Spleen (tissue), 11 donors: ENCODE data around the gene SLC39A11. TPM values are rescaled to one million over a fixed set of nuclear protein-coding genes. Genes with fewer than 3 reads are reported as not detected.

Experiments used
- DNase-seq: peaks from one replicate; pipeline ENCODE4 v3.0.0-alpha.2; 2020
- H3K27ac ChIP-seq, 8 donors: fragments of 200-600 bp; sonication (generic) in 7 of 8; 1 replicate in 4 of 8; 2 replicates in 4 of 8; pipeline versions ENCODE4 v1.5.0 to v1.8.0; 2016 to 2021; ENCODE audit warnings: inconsistent platforms in 4 of 8, mild to moderate bottlenecking in 4 of 8, moderate library complexity in 1 of 8
- H3K27me3 ChIP-seq, 7 donors: fragments of 200-600 bp; sonication (generic) in 6 of 7; replicated peaks in 1 of 7; 1 replicate in 4 of 7; 2 replicates in 3 of 7; pipeline versions ENCODE4 v1.5.0 to v1.8.0; 2016 to 2021; ENCODE audit warnings: inconsistent platforms in 3 of 7, mild to moderate bottlenecking in 1 of 7
- H3K36me3 ChIP-seq, 6 donors: fragments of 200-600 bp; sonication (generic) in 5 of 6; 1 replicate in 4 of 6; 2 replicates in 2 of 6; pipeline versions ENCODE4 v1.5.0 to v1.8.0; 2016 to 2021; ENCODE audit warnings: inconsistent platforms in 2 of 6
- H3K4me1 ChIP-seq, 6 donors: fragments of 200-600 bp; sonication (generic) in 5 of 6; 1 replicate in 3 of 6; 2 replicates in 3 of 6; pipeline versions ENCODE4 v1.5.0 to v1.8.0; 2016 to 2021; ENCODE audit warnings: inconsistent platforms in 3 of 6
- H3K4me3 ChIP-seq, 8 donors: fragments of 200-600 bp; sonication (generic) in 7 of 8; 1 replicate in 4 of 8; 2 replicates in 4 of 8; pipeline versions ENCODE4 v1.5.0 to v1.8.0; 2016 to 2021; ENCODE audit warnings: inconsistent platforms in 4 of 8, mild to moderate bottlenecking in 4 of 8, moderate library complexity in 2 of 8
- H3K9me3 ChIP-seq, 8 donors: fragments of 200-600 bp; sonication (generic) in 7 of 8; 1 replicate in 4 of 8; 2 replicates in 4 of 8; pipeline versions ENCODE4 v1.5.0 to v1.8.0; 2016 to 2021; ENCODE audit warnings: inconsistent platforms in 4 of 8
- CTCF ChIP-seq, 11 experiments: fragments of 200-600 bp in 7 of 11; fragments of 450-650 bp in 4 of 11; sonication (generic) in 4 of 11; IDR thresholded peaks in 8 of 11; conservative IDR thresholded peaks in 3 of 11; 1 replicate in 7 of 11; 2 replicates in 4 of 11; pipeline versions ENCODE4 v1.4.0 to v1.8.0; 2016 to 2021; ENCODE audit warnings: antibody characterized with exemption in 11 of 11, inconsistent platforms in 4 of 11, mild to moderate bottlenecking in 1 of 11
- POLR2A ChIP-seq, 3 donors: fragments of 450-650 bp; IDR thresholded peaks; one replicate each; pipeline ENCODE4 v1.5.1; 2017; ENCODE audit warnings: antibody characterized with exemption in 3 of 3, mild to moderate bottlenecking in 1 of 3
- POLR2AphosphoS5 ChIP-seq, 3 donors: sonication (generic); formaldehyde crosslinking; IDR thresholded peaks; one replicate each; pipeline ENCODE4 v1.5.1; 2017; ENCODE audit warnings: antibody characterized with exemption in 3 of 3
- WGBS, 5 donors: extraction: QIAGEN DNeasy Blood & Tissue Kit in 3 of 5; methylation state at CpG; one replicate each; pipeline versions ENCODE4 v1.1.5 to v1.1.7; 2013 to 2018; 5-methylcytosine and 5-hydroxymethylcytosine counted together
- intact Hi-C: fragments of 100-400 bp; cut with DNase I; formaldehyde crosslinking; loops from one replicate; pipeline ENCODE4 v1.15.0; 2023; ENCODE audit warnings: low total_unique reads
- polyA plus RNA-seq, 3 donors: library from polyadenylated mRNA; stranded (reverse); fragments of 200-250 nt; gene quantifications; one replicate each; pipeline ENCODE4 v1.2.1, GENCODE V29; 2013
- total RNA-seq, 7 donors: library from RNA; depleted of rRNA in 3 of 7; stranded (reverse); fragments of >200 nt in 3 of 7; fragmentation: NEBNext Ultra II Directional in 4 of 7; extraction: Animal tissue kit (Norgen Biotek cat#: 25700) in 4 of 7; gene quantifications; one replicate each; pipeline versions ENCODE4 v1.1.0 to v1.2.1, GENCODE V29; 2016 to 2021
- donor health status: healthy with polysubstance abuse.
- donor health status: DM: no; HTN: no; CAD: no; lungs with moderate emphysema.
- donor health status: DM: no; HTN: no; CAD: no.
- donor health status: Bipolar disorder and iron deficiency.
- donor health status: healthy.
- donor health status: DM: no; HTN: no; CAD: no.
- donor health status: DM: yes; HTN: yes; CAD: no.

Gene SLC39A11
- total and polyA plus RNA-seq, 10 donors: 4.1 to 45.2 (median 27.8) TPM

DNA sequence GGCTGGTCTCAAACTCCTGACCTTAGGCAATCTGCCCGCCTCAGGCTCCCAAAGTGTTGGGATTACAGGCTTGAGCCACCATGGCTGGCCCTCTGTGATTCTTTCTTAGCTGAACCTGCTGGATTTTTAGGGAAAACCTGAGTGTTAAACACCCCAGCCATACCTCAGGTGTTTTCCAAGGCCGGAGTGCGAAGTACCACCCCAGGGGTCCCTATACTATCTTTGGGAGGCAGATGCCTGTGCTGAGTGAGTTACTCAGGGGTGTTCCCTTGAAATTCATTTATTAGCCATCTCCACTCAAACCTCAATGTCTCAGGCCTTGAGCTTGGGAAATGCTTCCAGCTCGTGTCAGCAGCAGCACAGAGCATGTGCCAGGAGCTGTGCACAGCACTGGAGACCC lies 432.7 kb downstream of the SLC39A11 start:
- TF ChIP-seq CTCF (IDR thresholded peaks at IDR 0.05 in 8 of 11, conservative IDR thresholded peaks at IDR 0.05 in 3 of 11) (no peak), POLR2AphosphoS5 (IDR thresholded peaks at IDR 0.05) (no peak), POLR2A (IDR thresholded peaks at IDR 0.05) (no peak)
- Histone ChIP-seq H3K9me3 (no peaks in the 10 kb centered on the region), H3K4me3 (no peak overlapping the region), H3K4me1 (no peaks in the 10 kb centered on the region), H3K36me3 (peaks cover 0 to 15% (median 0%) of the 10 kb centered on the region in 6 donors), H3K27ac (no peak overlapping the region), H3K27me3 (no peaks in the 10 kb centered on the region)
- WGBS, 5 donors: 79 to 94% (median 88%) methylated on average over 4 of the region's 4 CpGs
- intact Hi-C loops: no loop called here
- DNase-seq: no peak

DNA sequence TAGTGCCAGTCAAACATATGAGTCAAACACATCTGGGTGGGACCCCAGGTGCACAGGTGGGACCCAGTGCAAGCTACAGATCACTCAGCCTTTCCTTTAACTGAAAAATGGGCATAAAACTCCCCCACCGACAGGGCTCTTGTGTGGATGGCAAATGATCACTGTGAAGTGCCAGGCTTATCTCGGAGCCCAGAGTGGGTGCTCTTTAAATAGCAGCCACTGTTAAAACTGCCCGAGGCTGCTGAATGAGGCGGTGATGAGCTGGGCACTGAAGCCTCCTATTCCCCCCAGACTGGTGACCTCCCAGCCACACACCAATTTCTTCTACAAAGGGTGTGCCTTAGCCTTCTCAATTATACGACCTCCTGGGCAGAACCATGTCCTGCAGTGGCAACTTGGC lies 433.8 kb downstream of the SLC39A11 start:
- Histone ChIP-seq H3K27ac (no peak overlapping the region), H3K36me3 (peaks cover 0 to 9% (median 0%) of the 10 kb centered on the region in 6 donors), H3K27me3 (no peaks in the 10 kb centered on the region), H3K9me3 (no peaks in the 10 kb centered on the region), H3K4me3 (no peak overlapping the region), H3K4me1 (no peaks in the 10 kb centered on the region)
- DNase-seq: no peak
- TF ChIP-seq POLR2AphosphoS5 (IDR thresholded peaks at IDR 0.05) (no peak), CTCF (IDR thresholded peaks at IDR 0.05 in 8 of 11, conservative IDR thresholded peaks at IDR 0.05 in 3 of 11) (no peak)
- 85 to 89% (median 87%) methylated on average over 5 of the region's 5 CpGs for WGBS, 5 donors
- intact Hi-C loops: no loop called here

GRCh38 chr17:72657467-72658317 lies 434.8 kb downstream of the SLC39A11 start:
- TF ChIP-seq CTCF (IDR thresholded peaks at IDR 0.05 in 8 of 11, conservative IDR thresholded peaks at IDR 0.05 in 3 of 11) (no peak), POLR2A (IDR thresholded peaks at IDR 0.05) (no peak), POLR2AphosphoS5 (IDR thresholded peaks at IDR 0.05) (no peak)
- intact Hi-C loops: no loop called here
- H3K4me1 ChIP-seq: no peaks in the 10 kb centered on the region
- H3K36me3 ChIP-seq: peaks cover 0 to 9% (median 0%) of the 10 kb centered on the region in 6 donors
- no peak overlapping the region for H3K4me3 ChIP-seq
- DNase-seq: no peak
- H3K9me3 ChIP-seq: no peaks in the 10 kb centered on the region
- no peak overlapping the region for H3K27ac ChIP-seq
- 81 to 88% (median 86%) methylated on average over 9 of the region's 9 CpGs for WGBS, 5 donors
- H3K27me3 ChIP-seq: no peaks in the 10 kb centered on the region

- intact Hi-C loops: no loop called here
- H3K36me3 ChIP-seq: peaks cover 0 to 4% (median 0%) of the 10 kb centered on the region in 6 donors
- H3K9me3 ChIP-seq: no peaks in the 10 kb centered on the region
- H3K4me1 ChIP-seq: no peaks in the 10 kb centered on the region
- no peak overlapping the region for H3K4me3 ChIP-seq
- DNase-seq: no peak
- TF ChIP-seq CTCF (IDR thresholded peaks at IDR 0.05 in 8 of 11, conservative IDR thresholded peaks at IDR 0.05 in 3 of 11): no peak
- TF ChIP-seq POLR2A (IDR thresholded peaks at IDR 0.05): no peak
- TF ChIP-seq POLR2AphosphoS5 (IDR thresholded peaks at IDR 0.05): no peak
- no peaks in the 10 kb centered on the region for H3K27me3 ChIP-seq
- H3K27ac ChIP-seq: no peak overlapping the region
- WGBS, 5 donors: 78 to 90% (median 87%) methylated on average over 14 of the region's 14 CpGs
Observed at GRCh38 chr17:72656130-72656763, 436.2 kb downstream of the SLC39A11 start.
